Measurements from ENCODE around the gene ZBTB47. TPM values are rescaled to one million over a fixed set of nuclear protein-coding genes. Genes with fewer than 3 reads are reported as not detected.

ZBTB47 gene
- total RNA-seq, 1 donor from 2014 or later, result 118 TPM

DNA sequence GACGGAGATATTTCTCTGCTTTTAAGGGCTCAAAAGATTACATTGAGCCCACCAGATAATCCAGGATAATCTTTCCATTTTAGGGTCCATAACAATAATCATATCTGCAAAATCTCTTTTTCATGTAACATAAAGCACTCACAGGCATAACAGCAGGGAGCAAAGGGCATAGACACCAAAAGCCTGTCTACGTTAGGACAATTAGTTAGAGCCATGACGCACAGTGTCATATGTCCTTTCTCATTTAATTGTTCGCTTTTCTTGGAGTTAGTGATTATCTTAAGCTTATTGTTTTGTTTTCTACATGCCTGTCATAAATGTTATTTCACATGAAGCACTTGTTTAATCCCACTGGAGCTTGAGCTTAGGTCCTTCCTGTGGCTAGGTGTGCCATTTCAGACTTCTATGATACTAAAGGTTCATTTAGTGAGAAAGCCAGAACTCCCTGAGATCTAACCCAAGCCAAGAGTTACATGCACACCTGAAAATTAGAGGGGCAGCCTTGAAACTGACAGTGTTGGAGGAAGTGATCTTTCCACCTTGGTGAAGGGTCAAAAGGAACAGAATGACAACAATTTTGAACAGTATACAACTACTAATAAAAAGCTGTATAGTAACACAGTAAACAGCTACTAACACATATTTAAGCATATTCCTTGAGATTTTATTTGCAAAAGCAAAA, 60.8 kb downstream of the ZBTB47 start:
- H3K4me1 ChIP-seq, result peaks cover 2% of the 10 kb centered on the region
- TF ChIP-seq, protein P1, sequence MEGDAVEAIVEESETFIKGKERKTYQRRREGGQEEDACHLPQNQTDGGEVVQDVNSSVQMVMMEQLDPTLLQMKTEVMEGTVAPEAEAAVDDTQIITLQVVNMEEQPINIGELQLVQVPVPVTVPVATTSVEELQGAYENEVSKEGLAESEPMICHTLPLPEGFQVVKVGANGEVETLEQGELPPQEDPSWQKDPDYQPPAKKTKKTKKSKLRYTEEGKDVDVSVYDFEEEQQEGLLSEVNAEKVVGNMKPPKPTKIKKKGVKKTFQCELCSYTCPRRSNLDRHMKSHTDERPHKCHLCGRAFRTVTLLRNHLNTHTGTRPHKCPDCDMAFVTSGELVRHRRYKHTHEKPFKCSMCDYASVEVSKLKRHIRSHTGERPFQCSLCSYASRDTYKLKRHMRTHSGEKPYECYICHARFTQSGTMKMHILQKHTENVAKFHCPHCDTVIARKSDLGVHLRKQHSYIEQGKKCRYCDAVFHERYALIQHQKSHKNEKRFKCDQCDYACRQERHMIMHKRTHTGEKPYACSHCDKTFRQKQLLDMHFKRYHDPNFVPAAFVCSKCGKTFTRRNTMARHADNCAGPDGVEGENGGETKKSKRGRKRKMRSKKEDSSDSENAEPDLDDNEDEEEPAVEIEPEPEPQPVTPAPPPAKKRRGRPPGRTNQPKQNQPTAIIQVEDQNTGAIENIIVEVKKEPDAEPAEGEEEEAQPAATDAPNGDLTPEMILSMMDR (IDR thresholded peaks at IDR 0.05; ENCODE audit: borderline replicate concordance), result no peak
- no peak overlapping the region for H3K27ac ChIP-seq (replicated peaks)
- DNase-seq, result no peak
- no peaks in the 10 kb centered on the region for H3K36me3 ChIP-seq
- no peaks in the 10 kb centered on the region for H3K27me3 ChIP-seq (ENCODE audit: low read depth)
- no peak overlapping the region for H3K4me3 ChIP-seq
- H3K9me3 ChIP-seq (replicated peaks), result no peaks in the 10 kb centered on the region
- intact Hi-C loops (cut with micrococcal nuclease), result no loop called here

Other genes starting within 250 kb of the ZBTB47 start
- gene LYZL4, start 243.1 kb upstream of the ZBTB47 start, total RNA-seq, result not detected
- 1.7 TPM for gene VIPR1, start 151.1 kb upstream of the ZBTB47 start, total RNA-seq
- gene SEC22C, start 71.7 kb upstream of the ZBTB47 start, total RNA-seq, result 23.0 TPM
- gene SS18L2, start 62.8 kb upstream of the ZBTB47 start, total RNA-seq, result 12.2 TPM
- gene NKTR, start 53.0 kb upstream of the ZBTB47 start, total RNA-seq, result 20.0 TPM
- gene KLHL40, start 31.8 kb downstream of the ZBTB47 start, total RNA-seq, result 0.22 TPM
- 552 TPM for gene HHATL, start 49.1 kb downstream of the ZBTB47 start, total RNA-seq
- 0.41 TPM for gene CCDC13, start 119.6 kb downstream of the ZBTB47 start, total RNA-seq
- gene HIGD1A, start 150.8 kb downstream of the ZBTB47 start, total RNA-seq, result 377 TPM
- 0.44 TPM for gene ACKR2, start 155.7 kb downstream of the ZBTB47 start, total RNA-seq
- gene CYP8B1, start 222.2 kb downstream of the ZBTB47 start, total RNA-seq, result not detected